Astrocyte of the spinal cord (primary cell): Measurements from ENCODE around the gene IL19.
A peak's percentile ranks its signal among the peaks of the same experiment; 100 is the strongest.
"Not testable (repeated sequence)": the region's sequence is repeated elsewhere in the genome, so short reads cannot be mapped to it uniquely, and the experiment has no call there.

Experiments
- DNase-seq: peaks from one replicate; pipeline ENCODE4 v3.0.0; 2011; ENCODE audit warnings: low read depth, low spot score
- H3K4me3 ChIP-seq: 2 replicates; pipeline ENCODE4 v1.5.1; 2011; ENCODE audit warnings: low read depth, mild to moderate bottlenecking, low read length, moderate library complexity
- in situ Hi-C: cut with HindIII; loops from 2 replicates; pipeline ENCODE4 v1.10.0; 2017; ENCODE audit warnings: low sequenced_read_pairs
- TF ChIP-seq, protein P1 (sequence below): IDR thresholded peaks from 2 replicates; pipeline ENCODE4 v1.5.1; 2012; ENCODE audit warnings: low read depth, mild to moderate bottlenecking, low read length, inconsistent platforms

IL19 gene

DNA sequence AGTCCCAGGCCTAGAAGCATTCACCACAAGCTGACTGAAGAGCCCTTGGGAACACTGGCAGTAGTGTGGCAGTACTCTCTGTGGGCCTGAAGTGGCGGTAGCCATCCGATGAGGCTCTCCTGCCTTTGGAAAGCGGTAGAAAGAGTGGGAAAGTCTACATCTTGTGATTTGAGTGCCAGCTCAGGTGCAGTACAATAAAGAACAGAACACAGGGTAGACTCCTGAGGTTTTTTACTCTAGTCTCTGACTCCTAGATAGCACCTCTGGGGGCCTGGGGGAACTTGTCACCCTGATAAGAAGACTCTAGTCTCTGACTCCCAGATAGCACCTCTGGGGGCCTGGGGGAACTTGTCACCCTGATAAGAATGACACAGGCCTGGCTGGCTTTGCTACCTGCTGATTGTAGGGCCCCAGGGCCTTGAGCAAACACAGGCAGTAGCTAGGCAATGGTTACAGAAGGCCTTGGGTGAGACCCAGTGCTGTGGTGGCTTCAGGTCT is 76.8 kb downstream of the IL19 start:
- TF ChIP-seq, protein P1, sequence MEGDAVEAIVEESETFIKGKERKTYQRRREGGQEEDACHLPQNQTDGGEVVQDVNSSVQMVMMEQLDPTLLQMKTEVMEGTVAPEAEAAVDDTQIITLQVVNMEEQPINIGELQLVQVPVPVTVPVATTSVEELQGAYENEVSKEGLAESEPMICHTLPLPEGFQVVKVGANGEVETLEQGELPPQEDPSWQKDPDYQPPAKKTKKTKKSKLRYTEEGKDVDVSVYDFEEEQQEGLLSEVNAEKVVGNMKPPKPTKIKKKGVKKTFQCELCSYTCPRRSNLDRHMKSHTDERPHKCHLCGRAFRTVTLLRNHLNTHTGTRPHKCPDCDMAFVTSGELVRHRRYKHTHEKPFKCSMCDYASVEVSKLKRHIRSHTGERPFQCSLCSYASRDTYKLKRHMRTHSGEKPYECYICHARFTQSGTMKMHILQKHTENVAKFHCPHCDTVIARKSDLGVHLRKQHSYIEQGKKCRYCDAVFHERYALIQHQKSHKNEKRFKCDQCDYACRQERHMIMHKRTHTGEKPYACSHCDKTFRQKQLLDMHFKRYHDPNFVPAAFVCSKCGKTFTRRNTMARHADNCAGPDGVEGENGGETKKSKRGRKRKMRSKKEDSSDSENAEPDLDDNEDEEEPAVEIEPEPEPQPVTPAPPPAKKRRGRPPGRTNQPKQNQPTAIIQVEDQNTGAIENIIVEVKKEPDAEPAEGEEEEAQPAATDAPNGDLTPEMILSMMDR, result no peak
- no peak for DNase-seq
- no peak overlapping the region for H3K4me3 ChIP-seq
- in situ Hi-C loops, result no loop called here

DNA sequence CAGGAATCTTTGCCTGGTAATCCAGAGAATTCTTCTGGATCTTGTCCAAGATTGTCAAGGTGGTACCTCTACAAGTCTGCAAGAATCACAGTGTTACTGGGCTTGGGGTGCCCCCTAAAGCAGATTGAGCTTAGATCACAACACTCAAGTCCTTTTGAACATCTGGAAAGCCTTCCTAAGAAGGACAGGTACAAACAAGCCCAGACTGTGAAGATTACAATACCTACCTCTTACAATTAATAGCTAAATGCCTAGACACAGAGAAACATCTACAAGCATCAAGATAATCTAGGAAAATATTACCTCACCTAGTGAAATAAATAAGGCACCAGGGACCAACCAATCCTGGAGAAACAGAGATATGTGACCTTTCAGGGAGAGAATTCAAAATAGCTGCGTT is 77.4 kb downstream of the IL19 start:
- in situ Hi-C loops, result no loop called here
- H3K4me3 ChIP-seq, result no peak overlapping the region
- TF ChIP-seq, protein P1, result no peak
- DNase-seq, result no peak

DNA sequence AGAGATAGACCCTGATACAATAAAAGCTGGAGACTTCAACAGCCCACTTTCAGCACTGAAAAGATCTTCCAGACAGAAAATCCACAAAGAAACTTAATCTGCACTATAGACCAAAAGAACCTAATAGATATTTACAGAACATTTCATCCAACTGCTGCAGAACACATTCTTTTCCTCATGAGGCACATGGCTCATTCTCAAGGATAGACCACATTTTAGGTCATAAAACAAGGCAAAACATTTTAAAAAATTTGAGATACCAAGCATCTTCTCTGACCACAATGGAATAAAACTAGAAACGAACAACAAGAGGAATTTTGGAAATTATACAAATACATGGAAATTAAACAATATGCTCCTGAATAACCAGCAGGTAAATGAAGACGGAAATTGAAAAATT is 79.8 kb downstream of the IL19 start:
- in situ Hi-C loops, result no loop called here
- no peak overlapping the region for H3K4me3 ChIP-seq
- no peak for DNase-seq
- TF ChIP-seq, protein P1, result no peak

DNA sequence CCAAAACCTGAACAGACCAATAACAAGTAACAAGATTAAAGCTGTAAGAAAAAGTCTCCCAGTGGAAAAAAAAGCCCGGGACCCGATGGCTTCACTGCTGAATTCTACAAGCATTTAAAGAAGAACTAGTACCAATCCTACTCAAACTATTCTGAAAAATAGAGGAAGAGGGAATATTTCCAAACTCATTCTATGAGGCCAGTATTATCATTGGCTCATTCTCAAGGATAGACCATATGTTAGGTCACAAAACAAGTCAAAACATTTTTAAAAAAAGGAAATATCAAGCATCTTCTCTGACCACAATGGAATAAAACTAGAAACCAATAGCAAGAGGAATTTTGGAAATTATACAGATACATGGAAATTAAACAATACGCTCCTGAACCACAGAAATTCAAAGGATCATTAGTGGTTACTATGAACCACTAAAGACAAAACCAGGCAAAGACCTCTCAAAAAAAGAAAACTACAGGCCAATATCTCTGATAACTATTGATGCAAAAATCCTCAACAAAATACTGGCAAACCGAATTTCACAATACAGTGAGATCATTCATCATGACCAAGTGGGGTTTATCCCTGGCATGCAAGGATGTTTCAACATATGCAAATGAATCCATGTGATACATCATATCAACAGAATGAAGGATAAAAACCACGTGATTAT is 80.9 kb downstream of the IL19 start:
- peak; percentile 51 for DNase-seq

DNA sequence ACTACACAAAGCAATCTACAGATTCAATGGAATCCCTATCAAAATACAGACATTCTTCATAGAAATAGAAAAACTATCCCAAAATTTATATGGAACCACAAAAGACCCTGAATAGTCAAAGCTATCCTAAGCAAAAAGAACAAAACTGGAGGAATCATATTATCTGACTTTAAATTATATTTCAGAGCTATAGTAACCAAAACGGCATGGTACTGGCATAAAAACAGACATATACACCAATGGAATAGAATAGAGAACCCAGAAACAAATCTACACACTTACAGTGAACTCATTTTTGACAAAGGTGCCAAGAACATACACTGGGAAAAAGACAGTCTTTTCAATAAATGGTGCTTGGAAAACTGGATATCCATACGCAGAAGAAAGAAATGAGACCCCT is 82.1 kb downstream of the IL19 start:
- in situ Hi-C loops, H3K4me3 ChIP-seq, DNase-seq: not testable (repeated sequence)

More for the DNA sequence above, 80.9 kb downstream of the IL19 start:
- TF ChIP-seq, protein P1, result no peak
- H3K4me3 ChIP-seq, result no peak overlapping the region
- in situ Hi-C loops, result no loop called here

DNA sequence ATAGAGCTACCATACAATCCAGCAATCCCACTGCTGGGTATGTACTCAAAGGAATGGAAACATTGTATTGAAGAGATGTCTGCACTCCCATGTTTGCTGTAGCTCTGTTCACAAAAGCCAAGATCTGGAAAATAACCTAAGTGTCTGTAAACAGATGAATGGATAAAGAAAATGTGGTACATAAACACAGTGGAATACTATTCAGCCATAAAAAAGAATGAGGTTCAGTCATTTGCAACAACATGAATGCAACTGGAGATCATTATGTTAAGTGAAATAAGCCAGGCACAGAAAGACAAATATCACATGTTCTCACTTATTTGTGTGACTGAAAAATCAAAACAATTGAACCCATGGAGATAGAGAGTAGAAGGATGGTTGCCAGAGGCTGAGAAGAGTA is 83.1 kb downstream of the IL19 start:
- H3K4me3 ChIP-seq, in situ Hi-C loops, DNase-seq: not testable (repeated sequence)

DNA sequence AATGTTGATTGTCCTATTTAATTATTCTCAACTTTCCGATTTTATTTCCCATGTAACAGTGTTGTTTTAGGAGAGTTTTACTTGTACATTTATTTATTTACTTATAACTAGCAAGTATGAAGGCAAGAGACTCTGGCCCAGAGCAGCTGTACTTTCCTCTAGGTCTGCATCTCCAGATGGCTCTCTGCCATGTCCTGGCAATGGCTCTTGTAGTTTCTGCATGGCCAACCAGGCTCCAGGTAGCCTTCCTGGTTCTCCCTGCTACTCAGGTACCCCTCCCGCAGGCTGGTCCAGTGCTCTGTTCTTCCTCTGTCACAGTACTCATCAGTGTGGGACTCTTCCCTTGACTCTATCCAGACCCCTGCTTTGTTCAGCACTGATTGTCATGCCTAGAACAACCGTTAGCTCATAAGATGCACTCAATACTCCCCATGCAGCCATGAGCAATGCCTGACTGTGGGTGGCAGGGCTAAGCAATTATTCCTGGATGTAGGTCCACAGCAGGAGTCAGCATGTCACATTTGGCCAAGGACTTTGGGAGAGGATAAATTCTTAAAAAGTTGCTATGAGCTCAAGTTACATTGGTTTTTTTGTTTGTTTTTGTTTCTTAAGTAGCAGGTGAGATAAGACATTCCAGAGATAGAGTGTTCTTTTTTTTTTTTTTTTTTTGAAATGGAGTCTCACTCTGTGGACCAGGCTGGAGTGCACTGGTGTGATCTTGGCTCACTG is 84.0 kb downstream of the IL19 start:
- in situ Hi-C loops, result no loop called here
- peak; percentile 14 for DNase-seq
- TF ChIP-seq, protein P1, result no peak
- no peak overlapping the region for H3K4me3 ChIP-seq
